HepG2 (cell line): ENCODE data around the gene NCKIPSD. TPM values are rescaled to one million over a fixed set of nuclear protein-coding genes. Genes with fewer than 3 reads are reported as not detected.

Experiments used
- ATAC-seq: fragments of 200-7000 bp; cut with Tn5 transposase; 3 replicates; pipeline ENCODE4 v1.9.1; 2020; ENCODE audit warnings: mild to moderate bottlenecking, moderate library complexity
- BruUV-seq: library from RNA; stranded (reverse); fragments of 400-500 nt; replicated peaks from 2 replicates; lab custom pipeline; 2021; lab: Mats Ljungman, UMichigan
- CTCF ChIA-PET: fragments of 300-600 bp; formaldehyde crosslinking; extraction: SDS; loops from one replicate; lab custom pipeline; 2021; ENCODE audit warnings: low total read pairs, inconsistent platforms, low intra/inter-chr PET ratio; lab: Yijun Ruan, JAX
- POLR2A ChIA-PET: fragments of 350-600 bp; sonication (Branson Sonifier 250); formaldehyde crosslinking; loops from one replicate; lab custom pipeline; 2020; ENCODE audit warnings: antibody characterized with exemption, inconsistent platforms; lab: Yijun Ruan, JAX
- DNase-seq: peaks from one replicate; pipeline ENCODE4 v3.0.0-alpha.2; 2015; ENCODE audit warnings: low spot score
- FAIRE-seq: peaks from 3 replicates; lab custom pipeline; 2011; peaks lifted over from hg19 to GRCh38; lab: Jason Lieb, UNC
- H2AFZ ChIP-seq: one replicate; pipeline ENCODE4 v1.6.1; 2011; ENCODE audit warnings: low read length, inconsistent platforms
- H3K27ac ChIP-seq: fragments of 300-600 bp; 3 replicates; pipeline ENCODE4 v1.8.0; 2011; ENCODE audit warnings: mixed run types, mild to moderate bottlenecking, mixed read lengths, low read length, inconsistent platforms; ENCODE audit not compliant: insufficient read depth; ENCODE audit errors: extremely low read length
- H3K27me3 ChIP-seq, 2 experiments: fragments of 200-600 bp in 1 of 2; 2 replicates in 1 of 2; 3 replicates in 1 of 2; pipeline versions ENCODE4 v1.6.0 to v1.8.0; 2011; ENCODE audit warnings: low read length in 2 of 2, mild to moderate bottlenecking in 2 of 2, moderate library complexity in 2 of 2, inconsistent platforms in 1 of 2; ENCODE audit not compliant: insufficient read depth in 2 of 2, control insufficient read depth in 1 of 2
- H3K36me3 ChIP-seq, 2 experiments: fragments of 200-600 bp in 1 of 2; replicated peaks in 1 of 2; 2 replicates in 1 of 2; 3 replicates in 1 of 2; pipeline versions ENCODE4 v1.5.1 to v1.8.0; 2011; ENCODE audit warnings: low read length in 2 of 2, inconsistent platforms in 1 of 2; ENCODE audit not compliant: insufficient read depth in 2 of 2, control insufficient read depth in 1 of 2
- H3K4me1 ChIP-seq: 2 replicates; pipeline ENCODE4 v1.5.1; 2012; ENCODE audit warnings: low read length, inconsistent platforms; ENCODE audit not compliant: insufficient read depth
- H3K4me2 ChIP-seq: 2 replicates; pipeline ENCODE4 v1.6.0; 2011; ENCODE audit warnings: low read depth, low read length, inconsistent platforms
- H3K4me3 ChIP-seq, 3 experiments: fragments of 200-600 bp in 1 of 3; sonication (generic), shearing (Covaris generic) in 1 of 3; replicated peaks in 1 of 3; 2 replicates each; pipeline ENCODE4 v1.5.1; 2011 to 2016; ENCODE audit warnings: low read length in 3 of 3, inconsistent platforms in 2 of 3, low read depth in 2 of 3, mild to moderate bottlenecking in 2 of 3, control low read depth in 1 of 3, mixed read lengths in 1 of 3; ENCODE audit not compliant: insufficient read depth in 1 of 3
- H3K79me2 ChIP-seq: one replicate; pipeline ENCODE4 v1.6.1; 2011; ENCODE audit warnings: low read length, inconsistent platforms; ENCODE audit not compliant: insufficient read depth
- H3K9ac ChIP-seq: 2 replicates; pipeline ENCODE4 v1.6.0; 2011; ENCODE audit warnings: mild to moderate bottlenecking, low read depth, low read length, inconsistent platforms; ENCODE audit not compliant: insufficient read depth
- H3K9me3 ChIP-seq: 2 replicates; pipeline ENCODE4 v1.5.1; 2012; ENCODE audit warnings: mild to moderate bottlenecking, low read length
- H4K20me1 ChIP-seq: 2 replicates; pipeline ENCODE4 v1.6.0; 2011; ENCODE audit warnings: inconsistent platforms, mild to moderate bottlenecking, low read length, moderate library complexity; ENCODE audit not compliant: insufficient read depth
- DNMT1 ChIP-seq: sonication (generic); formaldehyde crosslinking; IDR thresholded peaks from 2 replicates; pipeline ENCODE4 v1.5.1; 2020; ENCODE audit warnings: mild to moderate bottlenecking, missing genetic modification reagents
- GABPA ChIP-seq, 2 experiments: IDR thresholded peaks; 2 replicates each; pipeline ENCODE4 v1.6.1; 2011 to 2016; ENCODE audit warnings: low read depth in 2 of 2, low read length in 1 of 2, missing biosample characterization in 1 of 2, missing genetic modification characterization in 1 of 2
- MEIS2 ChIP-seq: sonication (generic); formaldehyde crosslinking; IDR thresholded peaks from 2 replicates; pipeline ENCODE4 v1.9.0; 2021; ENCODE audit warnings: mild to moderate bottlenecking, missing genetic modification reagents
- POLR2G ChIP-seq: fragments of 200-400 bp; formaldehyde crosslinking; IDR thresholded peaks from 2 replicates; pipeline ENCODE4 v1.6.1; 2018; ENCODE audit warnings: mild to moderate bottlenecking, low read depth, low read length, moderate library complexity
- ZKSCAN5 ChIP-seq: sonication (generic); formaldehyde crosslinking; IDR thresholded peaks from 2 replicates; pipeline ENCODE4 v1.5.1; 2020; ENCODE audit warnings: mild to moderate bottlenecking, missing genetic modification reagents
- WGBS: methylation state at CpG from one replicate; pipeline ENCODE4 v1.1.6; 2017; ENCODE audit warnings: low lambda C conversion rate; 5-methylcytosine and 5-hydroxymethylcytosine counted together
- in situ Hi-C: cut with HindIII; loops from 2 replicates; pipeline ENCODE4 v1.10.0; 2017; ENCODE audit warnings: low pct_unique_long_range_greater_than_20kb; ENCODE audit not compliant: extremely low pct_ligation_motif_present
- intact Hi-C: fragments of 100-400 bp; cut with micrococcal nuclease; formaldehyde crosslinking; loops from one replicate; pipeline ENCODE4 v1.10.0; 2022; ENCODE audit not compliant: unreplicated experiment
- polyA plus RNA-seq, 8 experiments: library from polyadenylated mRNA; depleted of rRNA in 3 of 8; stranded (reverse) in 7 of 8; unstranded in 1 of 8; fragments of >200 nt; fragmentation: Illumina TruSeq in 4 of 8; extraction: Trizol in 4 of 8; gene quantifications; 2 replicates each; pipeline versions ENCODE4 v1.2.1 to v1.2.3, GENCODE V29; 2011 to 2016; ENCODE audit warnings: low read depth in 4 of 8, missing spikeins in 1 of 8, mixed read lengths in 1 of 8; ENCODE audit not compliant: insufficient read depth in 1 of 8
- total RNA-seq, 5 experiments: library from RNA; depleted of rRNA; stranded (reverse); fragments of >200 nt; fragmentation: Illumina TruSeq; extraction: Trizol; gene quantifications; 2 replicates each; pipeline ENCODE4 v1.2.3, GENCODE V29; 2016; ENCODE audit warnings: low read depth in 1 of 5

The NCKIPSD gene
- total and polyA plus RNA-seq, 2 of the 13 experiments (the other 11 are each of a cell fraction or from before 2014, with no cell fraction given) = 13.5 to 35.2 TPM

- TF ChIP-seq ZKSCAN5 = no peak
- no peak for TF ChIP-seq MEIS2 (CRISPR knock-in tag)
- no peak for TF ChIP-seq DNMT1
- in situ Hi-C loops = no loop called here
- Histone ChIP-seq H3K9me3 (no peaks in the 10 kb centered on the region), H2AFZ (no peak overlapping the region), H3K79me2 (no peaks in the 10 kb centered on the region), H3K27ac (no peak overlapping the region), H3K4me1 (no peaks in the 10 kb centered on the region), H3K9ac (no peak overlapping the region), H3K4me2 (no peak overlapping the region), H3K27me3 (no peaks in the 10 kb centered on the region), H3K4me3 (no peak overlapping the region), H4K20me1 (no peaks in the 10 kb centered on the region), H3K36me3 (peaks cover 23 to 38% of the 10 kb centered on the region in 2 experiments; a peak in 4 of 5 replicates)
- BruUV-seq = no TSS peak
- no peak for DNase-seq
- ChIA-PET POLR2A (interaction anchor here (1.0 kb wide), 1 partner anchor 65 kb away, joined by 3 read pairs; no protein-coding TSS in a partner anchor), CTCF (no interaction called here)
- intact Hi-C loops = no loop called here
- ATAC-seq = 0 out of 3 replicates have a peak, but pooled peaks have one; percentile 17
- no peak for FAIRE-seq
- 95% methylated on average over 9 of the region's 9 CpGs for WGBS
These were observed 11.2 kb downstream of the NCKIPSD start for GRCh38 chr3:48674505-48674904.

GRCh38 chr3:48672522-48672921 lies 13.2 kb downstream of the NCKIPSD start:
- H3K27me3 ChIP-seq = no peaks in the 10 kb centered on the region
- H3K4me2 ChIP-seq = no peak overlapping the region
- DNase-seq (no peak), FAIRE-seq (no peak), ATAC-seq (no peak)
- H3K4me3 ChIP-seq = no peak overlapping the region
- intact Hi-C loops = no loop called here
- H3K27ac ChIP-seq = no peak overlapping the region
- peaks cover 13 to 19% of the 10 kb centered on the region in 2 experiments; a peak in 4 of 5 replicates for H3K36me3 ChIP-seq
- no peaks in the 10 kb centered on the region for H3K4me1 ChIP-seq
- CTCF ChIA-PET = no interaction called here
- in situ Hi-C loops = no loop called here
- no peaks in the 10 kb centered on the region for H4K20me1 ChIP-seq
- 90% methylated on average over 1 of the region's 1 CpG for WGBS
- no peak overlapping the region for H3K9ac ChIP-seq
- TF ChIP-seq GABPA (IDR thresholded peaks at IDR 0.05; ENCODE audit: low read depth, low read length) (no peak), GABPA (CRISPR knock-in tag; IDR thresholded peaks at IDR 0.05; ENCODE audit: low read depth) (no peak), POLR2G (0 out of 2 replicates have a peak, but pooled peaks have one; percentile 28)
- POLR2A ChIA-PET = no interaction called here
- H2AFZ ChIP-seq = no peak overlapping the region
- H3K9me3 ChIP-seq = no peaks in the 10 kb centered on the region
- H3K79me2 ChIP-seq = no peaks in the 10 kb centered on the region
- BruUV-seq = no TSS peak
